H1 (cell line): Measurements from ENCODE around the gene OXSR1. TPM values are rescaled to one million over a fixed set of nuclear protein-coding genes. Genes with fewer than 3 reads are reported as not detected.
"Not testable (repeated sequence)": the region's sequence is repeated elsewhere in the genome, so short reads cannot be mapped to it uniquely, and the experiment has no call there.

Experiments used
- CTCF ChIA-PET: fragments of 300-600 bp; sonication (Branson Sonifier 250); formaldehyde crosslinking; loops from one replicate; lab custom pipeline; 2021; ENCODE audit not compliant: partially characterized antibody; lab: Charles Lee
- POLR2A ChIA-PET: fragments of 300-600 bp; sonication (Branson Sonifier 250); formaldehyde crosslinking; loops from one replicate; lab custom pipeline; 2021; ENCODE audit warnings: inconsistent platforms; ENCODE audit not compliant: partially characterized antibody; lab: Charles Lee
- DNase-seq, 2 experiments: peaks; one replicate each; pipeline versions ENCODE4 v3.0.0 to v3.0.0-alpha.2; 2010 to 2022; ENCODE audit warnings: low spot score in 2 of 2, low read depth in 1 of 2, mixed read lengths in 1 of 2
- FAIRE-seq: peaks from 2 replicates; lab custom pipeline; 2011; peaks lifted over from hg19 to GRCh38; lab: Jason Lieb, UNC
- H2AFZ ChIP-seq: 2 replicates; pipeline ENCODE4 v1.8.1; 2012; ENCODE audit warnings: low read length, inconsistent platforms
- H2AK5ac ChIP-seq: 2 replicates; pipeline ENCODE4 v1.6.1; 2013; ENCODE audit warnings: low read depth, low read length
- H2BK120ac ChIP-seq: replicated peaks from 2 replicates; pipeline ENCODE3; 2013; ENCODE audit warnings: low read depth, low read length, inconsistent platforms
- H2BK12ac ChIP-seq: 2 replicates; pipeline ENCODE4 v1.6.1; 2013; ENCODE audit warnings: low read depth, low read length
- H2BK15ac ChIP-seq: 2 replicates; pipeline ENCODE4 v1.6.1; 2013; ENCODE audit warnings: low read length
- H2BK20ac ChIP-seq: 2 replicates; pipeline ENCODE4 v1.6.1; 2013; ENCODE audit warnings: low read length
- H2BK5ac ChIP-seq: 2 replicates; pipeline ENCODE4 v1.6.1; 2013; ENCODE audit warnings: low read depth, low read length
- H3K14ac ChIP-seq: 2 replicates; pipeline ENCODE4 v1.6.1; 2013; ENCODE audit warnings: inconsistent platforms; ENCODE audit not compliant: insufficient read length
- H3K18ac ChIP-seq: 2 replicates; pipeline ENCODE4 v1.6.1; 2013; ENCODE audit warnings: low read length; ENCODE audit errors: extremely low read depth
- H3K23ac ChIP-seq: 2 replicates; pipeline ENCODE4 v1.6.1; 2013; ENCODE audit warnings: inconsistent platforms; ENCODE audit not compliant: insufficient read length
- H3K23me2 ChIP-seq: 2 replicates; pipeline ENCODE4 v1.6.1; 2013; ENCODE audit warnings: low read depth, low read length
- H3K27ac ChIP-seq: 2 replicates; pipeline ENCODE4 v1.6.1; 2011; ENCODE audit warnings: low read depth, low read length, inconsistent platforms
- H3K27me3 ChIP-seq, 4 experiments: replicated peaks in 1 of 4; 1 replicate in 1 of 4; 2 replicates in 3 of 4; pipeline versions ENCODE4 v1.6.1 to v1.8.1; 2011 to 2013; ENCODE audit warnings: low read length in 3 of 4, mild to moderate bottlenecking in 3 of 4, inconsistent platforms in 2 of 4, mixed read lengths in 2 of 4, moderate library complexity in 1 of 4; ENCODE audit not compliant: control insufficient read depth in 3 of 4, insufficient read depth in 3 of 4; ENCODE audit errors: extremely low read depth in 1 of 4
- H3K36me3 ChIP-seq, 4 experiments: 2 replicates each; pipeline versions ENCODE4 v1.6.1 to v1.8.1; 2011 to 2013; ENCODE audit warnings: mild to moderate bottlenecking in 4 of 4, low read length in 3 of 4, moderate library complexity in 2 of 4, control low read depth in 1 of 4, inconsistent platforms in 1 of 4; ENCODE audit not compliant: insufficient read depth in 4 of 4, control insufficient read depth in 2 of 4
- H3K4ac ChIP-seq: replicated peaks from 2 replicates; pipeline ENCODE3; 2013; ENCODE audit warnings: low read length, low read depth, mixed read lengths, inconsistent platforms; ENCODE audit not compliant: insufficient read length
- H3K4me1 ChIP-seq, 4 experiments: replicated peaks in 1 of 4; 1 replicate in 1 of 4; 2 replicates in 3 of 4; pipeline versions ENCODE4 v1.6.1 to v1.8.1; 2011 to 2013; ENCODE audit warnings: low read length in 3 of 4, inconsistent platforms in 2 of 4, mixed read lengths in 1 of 4; ENCODE audit not compliant: insufficient read depth in 4 of 4, control insufficient read depth in 3 of 4
- H3K4me2 ChIP-seq, 2 experiments: 2 replicates each; pipeline versions ENCODE4 v1.6.1 to v1.8.1; 2011 to 2013; ENCODE audit warnings: low read depth in 2 of 2, low read length in 2 of 2, control low read depth in 1 of 2, inconsistent platforms in 1 of 2, mild to moderate bottlenecking in 1 of 2; ENCODE audit not compliant: insufficient read depth in 1 of 2
- H3K4me3 ChIP-seq, 4 experiments: fragments of 200-600, 300-600 bp in 1 of 4; sonication (generic), shearing (Covaris generic), sonication (Bioruptor Twin) in 1 of 4; 2 replicates each; pipeline versions ENCODE4 v1.5.1 to v1.8.1; 2011 to 2016; ENCODE audit warnings: low read length in 4 of 4, low read depth in 3 of 4, control low read depth in 2 of 4, inconsistent platforms in 2 of 4, mild to moderate bottlenecking in 2 of 4, mixed read lengths in 1 of 4, moderate library complexity in 1 of 4; ENCODE audit not compliant: insufficient read depth in 2 of 4; ENCODE audit errors: extremely low read depth in 1 of 4
- H3K56ac ChIP-seq: replicated peaks from 2 replicates; pipeline ENCODE3; 2013; ENCODE audit warnings: low read depth, mild to moderate bottlenecking, mixed read lengths, low read length, inconsistent platforms; ENCODE audit not compliant: insufficient read length
- H3K79me1 ChIP-seq: 2 replicates; pipeline ENCODE4 v1.6.1; 2013; ENCODE audit warnings: low read depth, low read length, control low read depth
- H3K79me2 ChIP-seq, 2 experiments: 2 replicates each; pipeline versions ENCODE4 v1.6.1 to v1.8.1; 2012 to 2013; ENCODE audit warnings: low read length in 2 of 2, mild to moderate bottlenecking in 2 of 2, inconsistent platforms in 1 of 2; ENCODE audit not compliant: insufficient read depth in 2 of 2, control insufficient read depth in 1 of 2
- H3K9ac ChIP-seq, 4 experiments: replicated peaks in 1 of 4; 1 replicate in 1 of 4; 2 replicates in 3 of 4; pipeline versions ENCODE4 v1.6.1 to v1.8.1; 2011 to 2013; ENCODE audit warnings: low read depth in 3 of 4, low read length in 3 of 4, control low read depth in 2 of 4, mild to moderate bottlenecking in 2 of 4, moderate library complexity in 2 of 4, inconsistent platforms in 1 of 4; ENCODE audit errors: extremely low read depth in 1 of 4
- H3K9me3 ChIP-seq, 2 experiments: 2 replicates each; pipeline versions ENCODE4 v1.6.1 to v1.8.1; 2012 to 2013; ENCODE audit warnings: mild to moderate bottlenecking in 2 of 2, moderate library complexity in 2 of 2, control low read depth in 1 of 2, inconsistent platforms in 1 of 2, low read depth in 1 of 2, low read length in 1 of 2, mixed read lengths in 1 of 2; ENCODE audit not compliant: insufficient read depth in 2 of 2
- H4K20me1 ChIP-seq, 2 experiments: replicated peaks in 1 of 2; 2 replicates each; pipeline versions ENCODE3 to v1.8.1; 2011 to 2013; ENCODE audit warnings: inconsistent platforms in 2 of 2, low read length in 2 of 2, mild to moderate bottlenecking in 1 of 2; ENCODE audit not compliant: insufficient read depth in 2 of 2, control insufficient read depth in 1 of 2
- H4K5ac ChIP-seq: 2 replicates; pipeline ENCODE4 v1.6.1; 2013; ENCODE audit warnings: low read length, low read depth, mixed read lengths, inconsistent platforms; ENCODE audit not compliant: insufficient read length
- H4K8ac ChIP-seq: 2 replicates; pipeline ENCODE4 v1.8.0; 2013; ENCODE audit warnings: mild to moderate bottlenecking, moderate library complexity, low read length, inconsistent platforms; ENCODE audit not compliant: insufficient read depth; ENCODE audit errors: extremely low read depth
- H4K91ac ChIP-seq: replicated peaks from 2 replicates; pipeline ENCODE3; 2013; ENCODE audit warnings: low read length, mixed read lengths, inconsistent platforms; ENCODE audit not compliant: insufficient read length
- whole genome bisulfite sequencing, 2 experiments: shearing (Covaris generic) in 1 of 2; methylation state at CpG; one replicate each; pipeline versions ENCODE4 v1.1.6 to v1.1.7; 2013 to 2015; ENCODE audit warnings: low lambda C conversion rate in 2 of 2, mixed read lengths in 2 of 2, inconsistent platforms in 1 of 2, low coverage in 1 of 2, missing lambda C conversion rate in 1 of 2; ENCODE audit not compliant: insufficient replicate concordance in 2 of 2, insufficient coverage in 1 of 2, insufficient read length in 1 of 2; ENCODE audit errors: extremely low coverage in 1 of 2, missing lambda C conversion rate in 1 of 2; 5-methylcytosine and 5-hydroxymethylcytosine counted together
- polyA plus RNA-seq, 7 experiments: library from polyadenylated mRNA; depleted of rRNA in 3 of 7; stranded (reverse) in 5 of 7; unstranded in 2 of 7; fragments of >200 nt in 5 of 7; fragments of 200-250 nt in 2 of 7; gene quantifications; 1 replicate in 5 of 7; 2 replicates in 1 of 7; 4 replicates in 1 of 7; pipeline versions ENCODE4 v1.2.1 to v1.2.3, GENCODE V29; 2011 to 2013; ENCODE audit warnings: missing spikeins in 2 of 7, mixed read lengths in 2 of 7
- total RNA-seq: library from RNA; stranded (reverse); fragmentation: NEBNext Ultra II Directional; extraction: Animal tissue kit (Norgen Biotek cat#: 25700); gene quantifications from 2 replicates; pipeline ENCODE4 v1.2.1, GENCODE V29; 2021

Gene OXSR1
- total and polyA plus RNA-seq, 2 of the 8 experiments (the other 6 are each of a cell fraction or from before 2014, with no cell fraction given): 25.1 to 47.0 TPM

DNA sequence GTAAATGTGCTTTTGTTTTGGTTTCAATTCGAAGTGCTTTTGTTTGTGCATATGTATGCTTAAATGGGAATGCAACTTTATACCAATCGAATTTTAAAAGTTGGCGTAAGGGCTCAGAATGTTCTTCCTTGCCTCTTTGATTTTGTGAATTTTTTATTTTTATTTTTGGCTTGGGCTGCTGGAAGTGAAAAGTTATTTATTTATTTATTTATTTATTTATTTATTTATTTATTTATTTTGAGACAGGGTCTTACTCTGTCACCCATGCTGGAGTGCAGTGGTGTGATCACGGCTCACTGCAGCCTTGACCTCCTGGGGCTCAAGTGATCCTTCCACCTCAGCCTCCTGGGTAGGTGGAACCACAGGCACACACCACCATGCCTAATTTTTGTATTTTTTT, 77.5 kb downstream of the OXSR1 start:
- CTCF ChIA-PET, H3K9ac ChIP-seq, H3K79me1 ChIP-seq, H3K9me3 ChIP-seq, H3K23me2 ChIP-seq, H3K27me3 ChIP-seq, H3K79me2 ChIP-seq, DNase-seq, H4K5ac ChIP-seq, H2BK120ac ChIP-seq, H2AFZ ChIP-seq, H4K91ac ChIP-seq, H4K20me1 ChIP-seq, H2BK15ac ChIP-seq, H3K4ac ChIP-seq, H2BK5ac ChIP-seq, FAIRE-seq, H3K27ac ChIP-seq, H3K4me1 ChIP-seq, H4K8ac ChIP-seq, H3K4me2 ChIP-seq, H3K23ac ChIP-seq, POLR2A ChIA-PET, H3K4me3 ChIP-seq, H3K18ac ChIP-seq, H2BK12ac ChIP-seq, H2BK20ac ChIP-seq, H3K56ac ChIP-seq, H2AK5ac ChIP-seq, H3K14ac ChIP-seq: not testable (repeated sequence)
- peaks cover 2 to 25% (median 14%) of the 10 kb centered on the region in 4 experiments; a peak in 6 of 8 replicates for H3K36me3 ChIP-seq
- WGBS, 2 experiments: 90% methylated on average over 4 of the region's 4 CpGs; no CpG with 5 or more reads in 1 of the 2 experiments
